ENCODE data around the gene TMPRSS13. TPM values are rescaled to one million over a fixed set of nuclear protein-coding genes. Genes with fewer than 3 reads are reported as not detected.
A peak's percentile ranks its signal among the peaks of the same experiment; 100 is the strongest.

Gene TMPRSS13
- total RNA-seq, 1 donor from 2014 or later, result 0.53 TPM

DNA sequence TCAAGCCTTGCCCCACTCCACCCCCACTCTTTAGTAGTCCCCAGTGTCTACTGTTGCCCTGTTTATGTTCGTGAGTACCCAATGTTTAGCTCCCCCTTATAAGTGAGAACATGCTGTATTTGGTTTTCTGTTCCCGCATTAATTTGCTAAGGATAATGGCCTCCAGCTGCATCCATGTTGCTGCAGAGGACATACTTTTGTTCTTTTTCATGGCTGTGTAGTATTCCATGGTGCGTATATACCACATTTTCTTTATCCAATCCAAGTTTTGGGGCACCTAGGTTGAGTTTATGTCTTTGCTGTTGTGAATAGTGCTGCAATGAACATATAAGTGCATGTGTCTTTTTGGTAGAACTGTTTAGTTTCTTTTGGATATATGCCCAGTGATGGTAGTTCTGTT is 36.6 kb downstream of the TMPRSS13 start:
- H3K36me3 ChIP-seq (ENCODE audit: control insufficient read depth, insufficient read depth, low read length), result no peaks in the 10 kb centered on the region
- no peak for FAIRE-seq

DNA sequence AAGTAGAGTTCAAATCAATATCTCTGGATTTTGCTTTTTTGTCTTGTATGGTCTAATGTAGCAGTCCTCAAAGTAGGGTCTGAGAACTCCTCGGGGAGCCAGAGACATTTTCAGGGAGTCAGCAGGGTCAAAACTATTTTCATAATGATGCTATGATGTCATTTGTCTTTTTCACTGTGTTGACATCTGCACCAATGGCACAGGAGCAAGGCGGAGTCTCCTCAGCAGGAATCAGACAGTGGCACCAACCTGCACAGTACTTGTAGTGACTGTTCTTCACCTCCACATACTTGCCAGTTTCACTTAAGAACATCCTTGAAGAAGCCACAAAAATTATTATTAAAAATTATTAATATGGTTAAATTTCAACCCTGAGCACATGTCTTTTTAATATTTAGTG is 37.8 kb downstream of the TMPRSS13 start:
- Histone ChIP-seq H3K36me3 (ENCODE audit: control insufficient read depth, insufficient read depth, low read length) (no peaks in the 10 kb centered on the region), H3K27me3 (ENCODE audit: control insufficient read depth, insufficient read depth, low read length) (peaks cover 7% of the 10 kb centered on the region), H3K4me3 (ENCODE audit: low read depth, low read length) (no peak overlapping the region)
- FAIRE-seq (no peak), DNase-seq (ENCODE audit: low read depth) (no peak)
- TF ChIP-seq, protein P1, sequence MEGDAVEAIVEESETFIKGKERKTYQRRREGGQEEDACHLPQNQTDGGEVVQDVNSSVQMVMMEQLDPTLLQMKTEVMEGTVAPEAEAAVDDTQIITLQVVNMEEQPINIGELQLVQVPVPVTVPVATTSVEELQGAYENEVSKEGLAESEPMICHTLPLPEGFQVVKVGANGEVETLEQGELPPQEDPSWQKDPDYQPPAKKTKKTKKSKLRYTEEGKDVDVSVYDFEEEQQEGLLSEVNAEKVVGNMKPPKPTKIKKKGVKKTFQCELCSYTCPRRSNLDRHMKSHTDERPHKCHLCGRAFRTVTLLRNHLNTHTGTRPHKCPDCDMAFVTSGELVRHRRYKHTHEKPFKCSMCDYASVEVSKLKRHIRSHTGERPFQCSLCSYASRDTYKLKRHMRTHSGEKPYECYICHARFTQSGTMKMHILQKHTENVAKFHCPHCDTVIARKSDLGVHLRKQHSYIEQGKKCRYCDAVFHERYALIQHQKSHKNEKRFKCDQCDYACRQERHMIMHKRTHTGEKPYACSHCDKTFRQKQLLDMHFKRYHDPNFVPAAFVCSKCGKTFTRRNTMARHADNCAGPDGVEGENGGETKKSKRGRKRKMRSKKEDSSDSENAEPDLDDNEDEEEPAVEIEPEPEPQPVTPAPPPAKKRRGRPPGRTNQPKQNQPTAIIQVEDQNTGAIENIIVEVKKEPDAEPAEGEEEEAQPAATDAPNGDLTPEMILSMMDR (IDR thresholded peaks at IDR 0.05; ENCODE audit: insufficient read depth, low read length, severe bottlenecking), result no peak

More for the DNA sequence above, 36.6 kb downstream of the TMPRSS13 start:
- Histone ChIP-seq H3K4me3 (ENCODE audit: low read depth, low read length) (no peak overlapping the region), H3K27me3 (ENCODE audit: control insufficient read depth, insufficient read depth, low read length) (peaks cover 2% of the 10 kb centered on the region)
- TF ChIP-seq, protein P1 (IDR thresholded peaks at IDR 0.05; ENCODE audit: insufficient read depth, low read length, severe bottlenecking), result no peak
- DNase-seq (ENCODE audit: low read depth), result no peak

DNA sequence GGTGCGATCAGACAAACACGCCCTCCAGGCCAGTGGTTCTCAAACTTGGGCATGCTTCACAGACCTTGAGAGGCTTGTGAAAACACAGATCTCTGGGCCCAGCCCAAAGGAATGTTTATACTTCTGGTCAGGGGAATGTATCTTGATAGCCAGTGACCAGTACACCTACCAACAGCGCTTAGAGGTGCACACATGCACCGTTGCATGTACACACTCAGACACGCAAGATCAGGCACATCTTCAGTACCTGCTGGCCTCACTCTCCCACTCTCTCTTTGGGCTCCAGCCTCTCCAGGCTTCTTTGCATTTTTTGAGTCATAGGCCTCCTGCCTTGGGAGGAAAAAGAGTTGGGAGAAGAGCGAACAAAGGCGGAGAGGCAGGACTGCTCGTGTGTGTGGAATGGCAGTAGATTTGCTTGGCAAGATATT is 41.0 kb downstream of the TMPRSS13 start:
- no peak for DNase-seq (ENCODE audit: low read depth)
- FAIRE-seq, result no peak
- Histone ChIP-seq H3K36me3 (ENCODE audit: control insufficient read depth, insufficient read depth, low read length) (no peaks in the 10 kb centered on the region), H3K27me3 (ENCODE audit: control insufficient read depth, insufficient read depth, low read length) (peaks cover 7% of the 10 kb centered on the region), H3K4me3 (ENCODE audit: low read depth, low read length) (no peak overlapping the region)
- TF ChIP-seq, protein P1 (IDR thresholded peaks at IDR 0.05; ENCODE audit: insufficient read depth, low read length, severe bottlenecking), result no peak

- DNase-seq (ENCODE audit: low read depth) (no peak), FAIRE-seq (peak; percentile 32)
- H3K36me3 ChIP-seq (ENCODE audit: control insufficient read depth, insufficient read depth, low read length), result no peaks in the 10 kb centered on the region
- peaks cover 7% of the 10 kb centered on the region for H3K27me3 ChIP-seq (ENCODE audit: control insufficient read depth, insufficient read depth, low read length)
- H3K4me3 ChIP-seq (ENCODE audit: low read depth, low read length), result no peak overlapping the region
- TF ChIP-seq, protein P1 (IDR thresholded peaks at IDR 0.05; ENCODE audit: insufficient read depth, low read length, severe bottlenecking), result no peak
These were observed 41.6 kb downstream of the TMPRSS13 start for GRCh38 chr11:117887431-117888138.

DNA sequence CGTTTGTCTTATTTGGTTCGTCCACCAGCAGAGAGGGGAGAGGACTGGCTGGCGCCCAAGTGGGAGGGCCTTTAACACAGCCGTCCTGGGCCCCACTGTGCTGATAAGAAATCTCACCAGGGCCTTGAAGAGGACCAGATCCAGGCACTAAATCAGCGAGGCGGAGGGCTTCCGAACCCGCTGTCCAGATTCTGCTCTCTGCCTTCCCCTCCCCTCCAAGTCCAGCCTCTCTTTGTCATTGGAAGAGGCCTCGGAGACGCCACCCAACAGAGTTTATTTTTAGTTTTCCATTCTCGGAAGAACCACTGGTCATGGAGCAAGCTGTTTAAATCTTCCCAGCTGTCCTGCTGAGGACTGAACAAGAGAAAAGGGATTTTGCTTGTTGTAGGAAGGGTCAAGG is 43.4 kb downstream of the TMPRSS13 start:
- TF ChIP-seq, protein P1 (IDR thresholded peaks at IDR 0.05; ENCODE audit: insufficient read depth, low read length, severe bottlenecking), result no peak
- H3K4me3 ChIP-seq (ENCODE audit: low read depth, low read length), result no peak overlapping the region
- H3K36me3 ChIP-seq (ENCODE audit: control insufficient read depth, insufficient read depth, low read length), result no peaks in the 10 kb centered on the region
- DNase-seq (ENCODE audit: low read depth), result no peak
- peaks cover 15% of the 10 kb centered on the region for H3K27me3 ChIP-seq (ENCODE audit: control insufficient read depth, insufficient read depth, low read length)
- no peak for FAIRE-seq

DNA sequence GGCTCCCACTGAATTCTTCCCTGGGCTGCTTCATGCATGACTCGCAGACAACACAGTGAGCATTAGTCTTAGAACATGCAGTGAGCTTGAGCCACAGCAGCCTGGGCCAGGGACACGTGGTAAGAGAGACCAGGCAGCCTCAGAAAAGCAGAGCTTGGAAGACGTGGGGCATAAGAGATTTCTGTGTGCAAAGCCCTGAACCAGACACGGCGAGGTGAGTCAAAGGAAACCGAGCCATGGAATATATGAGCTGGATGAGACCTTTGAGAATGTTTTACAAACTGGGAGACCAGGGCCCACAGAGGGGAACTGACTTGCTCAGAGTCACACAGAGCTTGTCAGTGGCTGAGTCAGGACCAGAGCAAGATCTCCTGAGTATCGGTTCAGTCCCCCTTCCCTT is 44.2 kb downstream of the TMPRSS13 start:
- no peak for DNase-seq (ENCODE audit: low read depth)
- H3K36me3 ChIP-seq (ENCODE audit: control insufficient read depth, insufficient read depth, low read length), result no peaks in the 10 kb centered on the region
- no peak for FAIRE-seq
- H3K4me3 ChIP-seq (ENCODE audit: low read depth, low read length), result no peak overlapping the region
- TF ChIP-seq, protein P1 (IDR thresholded peaks at IDR 0.05; ENCODE audit: insufficient read depth, low read length, severe bottlenecking), result no peak
- H3K27me3 ChIP-seq (ENCODE audit: control insufficient read depth, insufficient read depth, low read length), result peaks cover 15% of the 10 kb centered on the region
